HepG2 (cell line): ENCODE measurements around the gene NEU4. TPM values are rescaled to one million over a fixed set of nuclear protein-coding genes. Genes with fewer than 3 reads are reported as not detected.
"Not testable (repeated sequence)": the region's sequence is repeated elsewhere in the genome, so short reads cannot be mapped to it uniquely, and the experiment has no call there.

Experiments
- ATAC-seq: fragments of 200-7000 bp; cut with Tn5 transposase; 3 replicates; pipeline ENCODE4 v1.9.1; 2020; ENCODE audit warnings: mild to moderate bottlenecking, moderate library complexity
- BruUV-seq: library from RNA; stranded (reverse); fragments of 400-500 nt; replicated peaks from 2 replicates; lab custom pipeline; 2021; lab: Mats Ljungman, UMichigan
- CTCF ChIA-PET: fragments of 300-600 bp; formaldehyde crosslinking; extraction: SDS; loops from one replicate; lab custom pipeline; 2021; ENCODE audit warnings: low total read pairs, inconsistent platforms, low intra/inter-chr PET ratio; lab: Yijun Ruan, JAX
- POLR2A ChIA-PET: fragments of 350-600 bp; sonication (Branson Sonifier 250); formaldehyde crosslinking; loops from one replicate; lab custom pipeline; 2020; ENCODE audit warnings: antibody characterized with exemption, inconsistent platforms; lab: Yijun Ruan, JAX
- DNase-seq: peaks from one replicate; pipeline ENCODE4 v3.0.0-alpha.2; 2015; ENCODE audit warnings: low spot score
- FAIRE-seq: peaks from 3 replicates; lab custom pipeline; 2011; peaks lifted over from hg19 to GRCh38; lab: Jason Lieb, UNC
- H2AFZ ChIP-seq: one replicate; pipeline ENCODE4 v1.6.1; 2011; ENCODE audit warnings: low read length, inconsistent platforms
- H3K27ac ChIP-seq: fragments of 300-600 bp; 3 replicates; pipeline ENCODE4 v1.8.0; 2011; ENCODE audit warnings: mixed run types, mild to moderate bottlenecking, mixed read lengths, low read length, inconsistent platforms; ENCODE audit not compliant: insufficient read depth; ENCODE audit errors: extremely low read length
- H3K27me3 ChIP-seq, 2 experiments: fragments of 200-600 bp in 1 of 2; 2 replicates in 1 of 2; 3 replicates in 1 of 2; pipeline versions ENCODE4 v1.6.0 to v1.8.0; 2011; ENCODE audit warnings: low read length in 2 of 2, mild to moderate bottlenecking in 2 of 2, moderate library complexity in 2 of 2, inconsistent platforms in 1 of 2; ENCODE audit not compliant: insufficient read depth in 2 of 2, control insufficient read depth in 1 of 2
- H3K36me3 ChIP-seq, 2 experiments: fragments of 200-600 bp in 1 of 2; replicated peaks in 1 of 2; 2 replicates in 1 of 2; 3 replicates in 1 of 2; pipeline versions ENCODE4 v1.5.1 to v1.8.0; 2011; ENCODE audit warnings: low read length in 2 of 2, inconsistent platforms in 1 of 2; ENCODE audit not compliant: insufficient read depth in 2 of 2, control insufficient read depth in 1 of 2
- H3K4me1 ChIP-seq: 2 replicates; pipeline ENCODE4 v1.5.1; 2012; ENCODE audit warnings: low read length, inconsistent platforms; ENCODE audit not compliant: insufficient read depth
- H3K4me2 ChIP-seq: 2 replicates; pipeline ENCODE4 v1.6.0; 2011; ENCODE audit warnings: low read depth, low read length, inconsistent platforms
- H3K4me3 ChIP-seq, 3 experiments: fragments of 200-600 bp in 1 of 3; sonication (generic), shearing (Covaris generic) in 1 of 3; replicated peaks in 1 of 3; 2 replicates each; pipeline ENCODE4 v1.5.1; 2011 to 2016; ENCODE audit warnings: low read length in 3 of 3, inconsistent platforms in 2 of 3, low read depth in 2 of 3, mild to moderate bottlenecking in 2 of 3, control low read depth in 1 of 3, mixed read lengths in 1 of 3; ENCODE audit not compliant: insufficient read depth in 1 of 3
- H3K79me2 ChIP-seq: one replicate; pipeline ENCODE4 v1.6.1; 2011; ENCODE audit warnings: low read length, inconsistent platforms; ENCODE audit not compliant: insufficient read depth
- H3K9ac ChIP-seq: 2 replicates; pipeline ENCODE4 v1.6.0; 2011; ENCODE audit warnings: mild to moderate bottlenecking, low read depth, low read length, inconsistent platforms; ENCODE audit not compliant: insufficient read depth
- H3K9me3 ChIP-seq: 2 replicates; pipeline ENCODE4 v1.5.1; 2012; ENCODE audit warnings: mild to moderate bottlenecking, low read length
- H4K20me1 ChIP-seq: 2 replicates; pipeline ENCODE4 v1.6.0; 2011; ENCODE audit warnings: inconsistent platforms, mild to moderate bottlenecking, low read length, moderate library complexity; ENCODE audit not compliant: insufficient read depth
- BCL6 ChIP-seq: IDR thresholded peaks from 2 replicates; pipeline ENCODE4 v1.6.1; 2016; ENCODE audit warnings: missing genetic modification reagents, missing compliant biosample characterization
- ELF3 ChIP-seq: IDR thresholded peaks from 2 replicates; pipeline ENCODE4 v1.6.1; 2016; ENCODE audit warnings: missing genetic modification reagents, missing compliant biosample characterization
- ETV5 ChIP-seq: IDR thresholded peaks from 2 replicates; pipeline ENCODE4 v1.6.1; 2018; ENCODE audit warnings: missing biosample characterization, missing genetic modification reagents, inconsistent platforms, borderline replicate concordance
- FLYWCH1 ChIP-seq: sonication (generic); formaldehyde crosslinking; IDR thresholded peaks from 2 replicates; pipeline ENCODE4 v1.8.1; 2023; ENCODE audit warnings: mild to moderate bottlenecking, missing genetic modification reagents
- GATA4 ChIP-seq: sonication (generic); IDR thresholded peaks from 2 replicates; pipeline ENCODE4 v1.6.1; 2016; ENCODE audit warnings: antibody characterized with exemption, low read depth, borderline replicate concordance
- HOXA5 ChIP-seq: sonication (generic); formaldehyde crosslinking; IDR thresholded peaks from 2 replicates; pipeline ENCODE4 v1.4.0; 2020; ENCODE audit warnings: missing genetic modification reagents
- KDM2A ChIP-seq: sonication (generic); formaldehyde crosslinking; IDR thresholded peaks from 2 replicates; pipeline ENCODE4 v1.4.0; 2020; ENCODE audit warnings: low read depth, missing genetic modification reagents, borderline replicate concordance
- KMT2B ChIP-seq: IDR thresholded peaks from 2 replicates; pipeline ENCODE4 v1.6.1; 2016; ENCODE audit warnings: missing genetic modification reagents, missing compliant biosample characterization
- MEIS2 ChIP-seq: sonication (generic); formaldehyde crosslinking; IDR thresholded peaks from 2 replicates; pipeline ENCODE4 v1.9.0; 2021; ENCODE audit warnings: mild to moderate bottlenecking, missing genetic modification reagents
- NFYC ChIP-seq: IDR thresholded peaks from 2 replicates; pipeline ENCODE4 v1.6.1; 2016; ENCODE audit warnings: missing genetic modification reagents, missing compliant biosample characterization
- RARA ChIP-seq: IDR thresholded peaks from 2 replicates; pipeline ENCODE4 v1.6.1; 2016; ENCODE audit warnings: missing genetic modification reagents, missing compliant biosample characterization
- TBP ChIP-seq: sonication (generic); formaldehyde crosslinking; IDR thresholded peaks from 2 replicates; pipeline ENCODE4 v1.5.0; 2020; ENCODE audit warnings: missing genetic modification reagents
- ZNF124 ChIP-seq: sonication (generic); formaldehyde crosslinking; IDR thresholded peaks from 2 replicates; pipeline ENCODE4 v1.4.0; 2020; ENCODE audit warnings: missing genetic modification reagents
- ZNF180 ChIP-seq: sonication (generic); formaldehyde crosslinking; IDR thresholded peaks from 2 replicates; pipeline ENCODE4 v1.4.0; 2020; ENCODE audit warnings: low read depth, missing genetic modification reagents, borderline replicate concordance
- ZNF343 ChIP-seq: sonication (generic); formaldehyde crosslinking; IDR thresholded peaks from 2 replicates; pipeline ENCODE4 v1.4.0; 2020; ENCODE audit warnings: mild to moderate bottlenecking, missing genetic modification reagents
- ZNF460 ChIP-seq: sonication (generic); formaldehyde crosslinking; IDR thresholded peaks from 2 replicates; pipeline ENCODE4 v1.5.1; 2020; ENCODE audit warnings: missing genetic modification reagents, mild to moderate bottlenecking, borderline replicate concordance
- ZNF605 ChIP-seq: sonication (generic); formaldehyde crosslinking; IDR thresholded peaks from 2 replicates; pipeline ENCODE4 v1.8.0; 2022; ENCODE audit warnings: mild to moderate bottlenecking, missing genetic modification reagents
- ZNF616 ChIP-seq: sonication (generic); formaldehyde crosslinking; IDR thresholded peaks from 2 replicates; pipeline ENCODE4 v1.5.0; 2020; ENCODE audit warnings: low read depth, mild to moderate bottlenecking, missing genetic modification reagents
- ZNF749 ChIP-seq: sonication (generic); formaldehyde crosslinking; IDR thresholded peaks from 2 replicates; pipeline ENCODE4 v1.8.0; 2022; ENCODE audit warnings: mild to moderate bottlenecking, missing genetic modification reagents, moderate library complexity, borderline replicate concordance
- WGBS: methylation state at CpG from one replicate; pipeline ENCODE4 v1.1.6; 2017; ENCODE audit warnings: low lambda C conversion rate; 5-methylcytosine and 5-hydroxymethylcytosine counted together
- in situ Hi-C: cut with HindIII; loops from 2 replicates; pipeline ENCODE4 v1.10.0; 2017; ENCODE audit warnings: low pct_unique_long_range_greater_than_20kb; ENCODE audit not compliant: extremely low pct_ligation_motif_present
- intact Hi-C: fragments of 100-400 bp; cut with micrococcal nuclease; formaldehyde crosslinking; loops from one replicate; pipeline ENCODE4 v1.10.0; 2022; ENCODE audit not compliant: unreplicated experiment
- polyA plus RNA-seq, 8 experiments: library from polyadenylated mRNA; depleted of rRNA in 3 of 8; stranded (reverse) in 7 of 8; unstranded in 1 of 8; fragments of >200 nt; fragmentation: Illumina TruSeq in 4 of 8; extraction: Trizol in 4 of 8; gene quantifications; 2 replicates each; pipeline versions ENCODE4 v1.2.1 to v1.2.3, GENCODE V29; 2011 to 2016; ENCODE audit warnings: low read depth in 4 of 8, missing spikeins in 1 of 8, mixed read lengths in 1 of 8; ENCODE audit not compliant: insufficient read depth in 1 of 8
- total RNA-seq, 5 experiments: library from RNA; depleted of rRNA; stranded (reverse); fragments of >200 nt; fragmentation: Illumina TruSeq; extraction: Trizol; gene quantifications; 2 replicates each; pipeline ENCODE4 v1.2.3, GENCODE V29; 2016; ENCODE audit warnings: low read depth in 1 of 5

NEU4 gene
- total and polyA plus RNA-seq, 2 of the 13 experiments (the other 11 are each of a cell fraction or from before 2014, with no cell fraction given): 53.5 to 107 TPM

DNA sequence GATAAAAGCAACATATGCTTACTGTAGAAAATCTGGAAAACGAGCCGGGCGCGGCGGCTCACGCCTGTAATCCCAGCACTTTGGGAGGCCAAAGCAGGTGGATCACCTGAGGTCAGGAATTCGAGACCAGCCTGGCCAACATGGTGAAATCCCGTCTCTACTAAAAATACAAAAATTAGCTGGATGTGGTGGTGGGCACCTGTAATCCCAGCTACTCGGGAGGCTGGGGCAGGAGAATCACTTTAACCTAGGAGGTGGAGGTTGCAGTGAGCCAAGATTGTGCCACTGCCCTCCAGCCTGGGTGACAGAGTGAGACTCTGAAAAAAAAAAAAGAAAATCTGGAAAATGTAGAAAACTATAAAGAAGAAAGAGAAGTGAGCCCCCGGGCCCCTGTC, 8.8 kb downstream of the NEU4 start:
- H3K36me3 ChIP-seq, H3K4me3 ChIP-seq, ATAC-seq, H3K27me3 ChIP-seq, H3K9me3 ChIP-seq, H3K79me2 ChIP-seq, H2AFZ ChIP-seq, in situ Hi-C loops, CTCF ChIA-PET, DNase-seq, FAIRE-seq, H4K20me1 ChIP-seq, BruUV-seq: not testable (repeated sequence)
- intact Hi-C loops: loop anchor here (1.0 to 2.0 kb wide), 2 partner anchors 9 to 47 kb away; partner anchors contain the start of gene NEU4
- peak overlapping the region; percentile 52; the same call in 1 of the 2 replicates for H3K9ac ChIP-seq
- peak overlapping the region; percentile 33; the same call in 1 of the 2 replicates for H3K4me2 ChIP-seq
- WGBS: 89% methylated on average over 10 of the region's 10 CpGs
- TF ChIP-seq ZNF460 (CRISPR knock-in tag) (peak; percentile 63; the same call in 1 of the 2 replicates), ETV5 (CRISPR knock-in tag) (0 out of 2 replicates have a peak, but pooled peaks have one; percentile 1), FLYWCH1 (CRISPR knock-in tag) (0 out of 2 replicates have a peak, but pooled peaks have one; percentile 23), ZNF605 (CRISPR knock-in tag) (0 out of 2 replicates have a peak, but pooled peaks have one; percentile 20), ZNF343 (CRISPR knock-in tag) (0 out of 2 replicates have a peak, but pooled peaks have one; percentile 66)
- peaks cover 27% of the 10 kb centered on the region for H3K4me1 ChIP-seq
- H3K27ac ChIP-seq: peak overlapping the region; percentile 59
- POLR2A ChIA-PET: interaction anchor here (1.1 to 1.6 kb wide), 3 partner anchors 9 to 46 kb away, joined by 3 to 8 read pairs (median 4); partner anchors contain the start of gene NEU4

DNA sequence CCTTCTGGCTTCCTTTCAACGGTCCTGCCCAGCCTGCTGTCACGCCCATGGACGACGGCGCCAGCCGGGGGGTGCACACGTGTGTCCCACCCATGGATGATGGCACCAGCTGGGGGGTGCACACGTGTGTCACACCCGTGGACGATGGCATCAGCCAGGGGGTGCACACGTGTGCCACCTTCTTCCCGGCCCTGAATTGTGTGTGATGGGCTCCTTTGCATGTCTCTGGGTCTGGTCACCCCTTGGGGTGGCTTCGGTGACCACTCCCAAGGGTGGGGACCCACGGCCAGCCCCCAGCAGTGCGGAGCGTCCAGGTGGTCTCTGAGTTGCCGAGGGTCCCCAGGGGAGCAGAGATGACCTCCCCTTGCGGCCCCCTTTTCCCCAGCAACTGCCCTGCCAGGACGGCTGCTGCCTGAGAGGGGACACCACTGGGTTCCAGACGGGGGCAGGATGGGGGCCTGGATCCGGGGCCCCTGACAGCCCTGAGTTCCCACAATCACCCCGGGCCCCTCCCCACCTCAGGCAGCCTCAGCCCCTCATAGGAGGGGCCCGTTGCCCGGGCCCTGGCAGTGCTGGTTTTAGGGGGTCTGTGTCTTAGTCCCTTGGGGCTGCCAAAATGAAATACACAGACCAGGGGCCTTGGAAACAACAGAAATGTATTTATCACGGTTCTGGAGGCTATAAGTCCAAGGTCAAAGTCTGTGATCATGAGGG, 9.4 kb downstream of the NEU4 start:
- no peaks in the 10 kb centered on the region; the same call in 1 of the 2 replicates for H4K20me1 ChIP-seq
- 72% methylated on average over 21 of the region's 25 CpGs for WGBS
- no peaks in the 10 kb centered on the region for H3K9me3 ChIP-seq
- TSS peak; percentile 86 for BruUV-seq
- peak overlapping the region; percentile 52 for H3K9ac ChIP-seq
- H2AFZ ChIP-seq: no peak overlapping the region
- POLR2A ChIA-PET: interaction anchor here (1.6 kb wide), 1 partner anchor 44 kb away, joined by 8 read pairs; no protein-coding TSS in a partner anchor
- peak overlapping the region; percentile 59 for H3K4me2 ChIP-seq
- in situ Hi-C loops (no loop called here), intact Hi-C loops (loop anchor here (1.0 to 2.0 kb wide), 2 partner anchors 9 to 48 kb away; partner anchors contain the start of gene NEU4)
- no peak for FAIRE-seq
- H3K4me1 ChIP-seq: peaks cover 27% of the 10 kb centered on the region
- no peak; the same call in 1 of the 3 replicates for ATAC-seq
- H3K4me3 ChIP-seq: peak overlapping the region in 1 of 3 experiments; percentile 38; a peak in 1 of 6 replicates
- H3K27ac ChIP-seq: peak overlapping the region; percentile 59
- H3K79me2 ChIP-seq: no peaks in the 10 kb centered on the region
- CTCF ChIA-PET: no interaction called here
- no peak for DNase-seq
- peaks cover 0 to 8% of the 10 kb centered on the region in 2 experiments; a peak in 1 of 5 replicates for H3K27me3 ChIP-seq
- peaks cover 1 to 6% of the 10 kb centered on the region in 2 experiments; a peak in 2 of 5 replicates for H3K36me3 ChIP-seq
- no peak for TF ChIP-seq ZNF124
- no peak for TF ChIP-seq ZNF749 (CRISPR knock-in tag)
- no peak for TF ChIP-seq TBP
- TF ChIP-seq HOXA5: 0 out of 2 replicates have a peak, but pooled peaks have one; percentile 44
- TF ChIP-seq ZNF180: no peak
- no peak for TF ChIP-seq NFYC
- no peak for TF ChIP-seq RARA (CRISPR knock-in tag)
- TF ChIP-seq GATA4: no peak
- TF ChIP-seq ELF3: no peak
- TF ChIP-seq MEIS2: no peak; the same call in 1 of the 2 replicates
- no peak for TF ChIP-seq ZNF616
- no peak for TF ChIP-seq KMT2B
- TF ChIP-seq BCL6 (CRISPR knock-in tag): no peak
- no peak for TF ChIP-seq KDM2A (CRISPR knock-in tag)
